Activated CD4-positive, CD25-positive, alpha-beta regulatory T cell (primary cell): Measurements from ENCODE around the gene TACO1.

Experiments
- DNase-seq, 4 experiments: peaks; one replicate each; lab custom pipeline; 2025; lab: John Stamatoyannopoulos, UW

TACO1 gene

GRCh38 chr17:63640038-63640437, 39.3 kb downstream of the TACO1 start:
- no peak for DNase-seq

- DNase-seq: no peak
These were observed 41.2 kb downstream of the TACO1 start for GRCh38 chr17:63641692-63642448.

GRCh38 chr17:63644846-63645245, 44.2 kb downstream of the TACO1 start:
- no peak for DNase-seq

- DNase-seq: no peak
These were observed 45.2 kb downstream of the TACO1 start for GRCh38 chr17:63645775-63646487.

- DNase-seq: no peak
These were observed 45.8 kb downstream of the TACO1 start for GRCh38 chr17:63646488-63646806.

GRCh38 chr17:63647065-63647725, 46.5 kb downstream of the TACO1 start:
- DNase-seq: no peak

- DNase-seq: no peak
These were observed 47.2 kb downstream of the TACO1 start for GRCh38 chr17:63647936-63648335.

- no peak for DNase-seq
These were observed 49.1 kb downstream of the TACO1 start for GRCh38 chr17:63649813-63650212.

GRCh38 chr17:63652106-63652505, 51.4 kb downstream of the TACO1 start:
- DNase-seq: no peak

GRCh38 chr17:63653050-63653449, 52.4 kb downstream of the TACO1 start:
- DNase-seq: no peak

- DNase-seq: no peak
These were observed 57.1 kb downstream of the TACO1 start for GRCh38 chr17:63657786-63658185.
